Measurements from ENCODE around the gene SAT2.

Gene SAT2

GRCh38 chr17:7627250-7628121 lies at the start of gene SAT2:
Gene SAT2 (minus strand): TSS chr17:7627821. CDS start chr17:7627635, 186 bp downstream.
- no peaks in the 10 kb centered on the region for H3K27me3 ChIP-seq (replicated peaks; ENCODE audit: insufficient read depth, low read length)
- peak; percentile 94 for DNase-seq
- H3K9ac ChIP-seq (ENCODE audit: low read length) = peak within 1 kb of the TSS; percentile 66
- H3K4me1 ChIP-seq (ENCODE audit: low read length) = peaks cover 8% of the 10 kb centered on the region
- H4K20me1 ChIP-seq (ENCODE audit: insufficient read depth, low read length) = no peaks in the 10 kb centered on the region
- peak within 1 kb of the TSS; percentile 73 for H3K4me3 ChIP-seq (ENCODE audit: low read length)
- no peak within 1 kb of the TSS for H3K27ac ChIP-seq (ENCODE audit: low read length)
- H3F3A ChIP-seq (ENCODE audit: insufficient read depth, low read length) = no peaks in the 10 kb centered on the region
- TF ChIP-seq CTCF (IDR thresholded peaks at IDR 0.05; ENCODE audit: low read length) (no peak), EZH2 (optimal IDR thresholded peaks at IDR 0.05; ENCODE audit: low read depth, low read length) (no peak)
- peak within 1 kb of the TSS; percentile 73 for H3K4me2 ChIP-seq (ENCODE audit: low read depth, low read length)
- peak within 1 kb of the TSS; percentile 69 for H2AFZ ChIP-seq (ENCODE audit: low read length)
- no peaks in the 10 kb centered on the region for H3K9me2 ChIP-seq (replicated peaks; ENCODE audit: insufficient read depth, low read length)
- H3K79me2 ChIP-seq (ENCODE audit: low read length) = peaks cover 6% of the 10 kb centered on the region; the same call in 1 of the 2 replicates
- H3K9me3 ChIP-seq (replicated peaks; ENCODE audit: insufficient read depth, low read length) = no peaks in the 10 kb centered on the region
- H3K36me3 ChIP-seq (replicated peaks; ENCODE audit: insufficient read depth, low read length) = no peaks in the 10 kb centered on the region

- 0 out of 2 replicates have a peak, but pooled peaks cover 4% of the 10 kb centered on the region for H3K79me2 ChIP-seq (ENCODE audit: low read length)
- no peak overlapping the region for H3K4me3 ChIP-seq (ENCODE audit: low read length)
- H3K9me2 ChIP-seq (replicated peaks; ENCODE audit: insufficient read depth, low read length) = no peaks in the 10 kb centered on the region
- no peak overlapping the region for H3K27ac ChIP-seq (ENCODE audit: low read length)
- H3K27me3 ChIP-seq (replicated peaks; ENCODE audit: insufficient read depth, low read length) = no peaks in the 10 kb centered on the region
- no peaks in the 10 kb centered on the region for H3F3A ChIP-seq (ENCODE audit: insufficient read depth, low read length)
- DNase-seq = no peak
- H3K4me2 ChIP-seq (ENCODE audit: low read depth, low read length) = no peak overlapping the region
- H3K4me1 ChIP-seq (ENCODE audit: low read length) = no peaks in the 10 kb centered on the region
- H4K20me1 ChIP-seq (ENCODE audit: insufficient read depth, low read length) = no peaks in the 10 kb centered on the region
- H3K9ac ChIP-seq (ENCODE audit: low read length) = no peak overlapping the region
- TF ChIP-seq EZH2phosphoT487 (IDR thresholded peaks at IDR 0.05; ENCODE audit: low read length) (no peak), EZH2 (optimal IDR thresholded peaks at IDR 0.05; ENCODE audit: low read depth, low read length) (no peak), CTCF (IDR thresholded peaks at IDR 0.05; ENCODE audit: low read length) (no peak)
- no peaks in the 10 kb centered on the region for H3K9me3 ChIP-seq (replicated peaks; ENCODE audit: insufficient read depth, low read length)
- peaks cover 14% of the 10 kb centered on the region for H3K36me3 ChIP-seq (replicated peaks; ENCODE audit: insufficient read depth, low read length)
- no peak overlapping the region for H2AFZ ChIP-seq (ENCODE audit: low read length)
Measured at GRCh38 chr17:7676533-7676932, 48.9 kb upstream of the SAT2 start.

GRCh38 chr17:7674934-7675333 lies 47.3 kb upstream of the SAT2 start:
- H4K20me1 ChIP-seq (ENCODE audit: insufficient read depth, low read length) = no peaks in the 10 kb centered on the region
- H3K79me2 ChIP-seq (ENCODE audit: low read length) = 0 out of 2 replicates have a peak, but pooled peaks cover 4% of the 10 kb centered on the region
- no peak overlapping the region for H3K4me2 ChIP-seq (ENCODE audit: low read depth, low read length)
- TF ChIP-seq EZH2phosphoT487 (IDR thresholded peaks at IDR 0.05; ENCODE audit: low read length) (no peak), EZH2 (optimal IDR thresholded peaks at IDR 0.05; ENCODE audit: low read depth, low read length) (no peak)
- no peaks in the 10 kb centered on the region for H3K9me3 ChIP-seq (replicated peaks; ENCODE audit: insufficient read depth, low read length)
- no peaks in the 10 kb centered on the region for H3K4me1 ChIP-seq (ENCODE audit: low read length)
- no peak overlapping the region for H2AFZ ChIP-seq (ENCODE audit: low read length)
- H3K36me3 ChIP-seq (replicated peaks; ENCODE audit: insufficient read depth, low read length) = peaks cover 19% of the 10 kb centered on the region
- no peak for DNase-seq
- H3K9me2 ChIP-seq (replicated peaks; ENCODE audit: insufficient read depth, low read length) = no peaks in the 10 kb centered on the region
- no peak overlapping the region for H3K4me3 ChIP-seq (ENCODE audit: low read length)
- no peaks in the 10 kb centered on the region for H3F3A ChIP-seq (ENCODE audit: insufficient read depth, low read length)
- no peak overlapping the region for H3K9ac ChIP-seq (ENCODE audit: low read length)
- H3K27me3 ChIP-seq (replicated peaks; ENCODE audit: insufficient read depth, low read length) = no peaks in the 10 kb centered on the region
- H3K27ac ChIP-seq (ENCODE audit: low read length) = no peak overlapping the region

- Histone ChIP-seq H3K4me3 (ENCODE audit: low read length) (no peak overlapping the region), H3K9me2 (replicated peaks; ENCODE audit: insufficient read depth, low read length) (no peaks in the 10 kb centered on the region), H3K27me3 (replicated peaks; ENCODE audit: insufficient read depth, low read length) (no peaks in the 10 kb centered on the region), H3K9ac (ENCODE audit: low read length) (no peak overlapping the region), H3K4me1 (ENCODE audit: low read length) (no peaks in the 10 kb centered on the region), H3K27ac (ENCODE audit: low read length) (no peak overlapping the region), H3K9me3 (replicated peaks; ENCODE audit: insufficient read depth, low read length) (no peaks in the 10 kb centered on the region), H2AFZ (ENCODE audit: low read length) (no peak overlapping the region), H3K36me3 (replicated peaks; ENCODE audit: insufficient read depth, low read length) (peaks cover 19% of the 10 kb centered on the region), H3K79me2 (ENCODE audit: low read length) (no peaks in the 10 kb centered on the region), H4K20me1 (ENCODE audit: insufficient read depth, low read length) (no peaks in the 10 kb centered on the region), H3K4me2 (ENCODE audit: low read depth, low read length) (no peak overlapping the region), H3F3A (ENCODE audit: insufficient read depth, low read length) (no peaks in the 10 kb centered on the region)
- peak; percentile 41 for DNase-seq
- peak; percentile 57 for TF ChIP-seq CTCF (IDR thresholded peaks at IDR 0.05; ENCODE audit: low read length)
- TF ChIP-seq EZH2 (optimal IDR thresholded peaks at IDR 0.05; ENCODE audit: low read depth, low read length) = no peak
- TF ChIP-seq EZH2phosphoT487 (IDR thresholded peaks at IDR 0.05; ENCODE audit: low read length) = no peak
Measured at GRCh38 chr17:7673239-7673638, 45.6 kb upstream of the SAT2 start.

Measured in MM.1S (cell line).